ENCODE measurements around the gene MXI1.
A peak's percentile ranks its signal among the peaks of the same experiment; 100 is the strongest.

Gene MXI1

GRCh38 chr10:110207011-110207804 is at the start of gene MXI1:
TSS of gene MXI1 (plus strand) at chr10:110207605. CDS start at chr10:110207809, 204 bp downstream.
- peak; percentile 34 for DNase-seq

- no peak for DNase-seq
Observed at GRCh38 chr10:110158051-110159005, 49.1 kb upstream of the MXI1 start.

DNA sequence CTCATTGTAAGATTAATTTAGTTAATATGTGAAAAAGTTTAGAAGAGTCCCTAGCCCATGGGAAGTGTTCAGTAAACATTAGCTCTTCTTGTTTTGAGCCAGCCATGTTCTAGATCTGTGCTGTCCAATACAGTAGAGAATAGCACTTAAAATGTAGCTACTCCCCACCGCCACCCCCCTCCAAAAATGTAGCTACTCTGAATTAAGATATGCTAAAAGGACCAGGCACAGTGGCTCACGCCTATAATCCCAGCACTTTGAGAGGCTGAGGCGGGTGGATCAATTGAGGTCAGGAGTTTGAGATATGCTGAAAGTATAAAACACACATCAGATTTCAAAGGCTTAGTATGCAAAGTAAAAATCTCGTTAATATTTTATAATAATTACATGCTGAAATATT is 47.3 kb upstream of the MXI1 start:
- DNase-seq = no peak

GRCh38 chr10:110160522-110160921 is 46.9 kb upstream of the MXI1 start:
- no peak for DNase-seq

GRCh38 chr10:110162741-110163145 is 44.7 kb upstream of the MXI1 start:
- no peak for DNase-seq

- peak; percentile 1 for DNase-seq
Observed at GRCh38 chr10:110163192-110163773, 44.1 kb upstream of the MXI1 start.

GRCh38 chr10:110163841-110164240 is 43.6 kb upstream of the MXI1 start:
- DNase-seq = no peak

GRCh38 chr10:110165239-110165638 is 42.2 kb upstream of the MXI1 start:
- no peak for DNase-seq

DNA sequence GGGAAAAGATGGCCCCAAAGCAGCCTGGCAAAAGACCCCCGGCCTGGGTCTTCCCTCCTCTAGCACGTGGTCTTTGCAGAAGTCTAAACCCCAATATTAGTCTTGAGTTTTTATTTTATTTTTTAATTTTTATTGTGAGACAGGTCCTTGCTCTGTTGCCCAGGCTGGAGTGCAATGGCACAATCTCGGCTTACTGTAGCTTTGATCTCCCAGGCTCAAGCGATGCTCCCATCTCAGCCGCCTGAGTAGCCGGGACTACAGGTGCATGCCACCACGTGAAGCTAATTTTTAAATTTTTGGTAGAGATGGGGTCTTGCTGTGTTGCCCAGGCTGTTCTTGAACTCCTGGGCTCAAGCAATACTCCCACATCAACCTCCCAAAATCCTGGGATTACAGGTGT is 40.3 kb upstream of the MXI1 start:
- no peak for DNase-seq

DNA sequence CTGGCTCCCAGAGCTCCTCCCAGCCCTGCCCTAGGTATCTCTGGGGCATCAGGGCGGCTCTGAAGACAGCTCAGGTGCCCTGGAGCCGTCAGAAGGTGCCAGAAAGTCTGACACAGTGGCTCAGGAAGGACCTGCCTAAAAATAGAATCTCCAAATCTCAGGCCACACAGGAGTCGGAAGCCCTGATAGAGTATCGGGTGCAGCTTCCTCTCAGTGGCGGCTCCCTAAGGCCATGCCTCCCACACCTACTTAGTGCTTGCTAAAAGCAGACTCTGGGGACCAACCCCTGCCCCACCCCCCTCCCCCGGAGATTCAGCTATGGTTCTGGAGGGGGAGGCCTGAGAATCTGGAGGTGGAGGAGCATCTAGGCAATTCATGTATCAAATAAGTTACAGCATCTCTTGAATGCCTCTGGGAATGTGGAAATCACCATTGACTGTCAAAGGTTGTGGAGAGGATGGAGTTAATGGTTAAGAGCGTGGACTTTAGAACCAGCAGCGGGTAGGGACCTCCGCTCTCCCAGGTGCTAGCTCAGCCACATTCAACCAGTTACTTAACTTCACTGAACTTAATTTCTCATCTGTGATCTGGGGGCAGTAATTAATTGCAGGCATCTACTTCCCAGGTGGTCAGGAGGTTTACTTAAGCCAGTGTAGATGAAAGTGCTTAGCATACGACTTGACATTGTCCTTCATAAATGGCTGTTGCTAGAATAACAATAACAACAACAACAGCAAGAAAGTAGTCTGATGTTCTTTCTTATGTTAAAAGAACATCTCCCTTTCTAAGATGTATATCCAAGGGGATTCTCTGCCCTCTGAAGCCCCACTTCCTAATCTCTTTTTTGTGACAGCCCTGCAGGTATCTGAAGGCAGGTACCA is 38.6 kb upstream of the MXI1 start:
- no peak for DNase-seq

GRCh38 chr10:110169586-110169985 is 37.8 kb upstream of the MXI1 start:
- DNase-seq = no peak

DNA sequence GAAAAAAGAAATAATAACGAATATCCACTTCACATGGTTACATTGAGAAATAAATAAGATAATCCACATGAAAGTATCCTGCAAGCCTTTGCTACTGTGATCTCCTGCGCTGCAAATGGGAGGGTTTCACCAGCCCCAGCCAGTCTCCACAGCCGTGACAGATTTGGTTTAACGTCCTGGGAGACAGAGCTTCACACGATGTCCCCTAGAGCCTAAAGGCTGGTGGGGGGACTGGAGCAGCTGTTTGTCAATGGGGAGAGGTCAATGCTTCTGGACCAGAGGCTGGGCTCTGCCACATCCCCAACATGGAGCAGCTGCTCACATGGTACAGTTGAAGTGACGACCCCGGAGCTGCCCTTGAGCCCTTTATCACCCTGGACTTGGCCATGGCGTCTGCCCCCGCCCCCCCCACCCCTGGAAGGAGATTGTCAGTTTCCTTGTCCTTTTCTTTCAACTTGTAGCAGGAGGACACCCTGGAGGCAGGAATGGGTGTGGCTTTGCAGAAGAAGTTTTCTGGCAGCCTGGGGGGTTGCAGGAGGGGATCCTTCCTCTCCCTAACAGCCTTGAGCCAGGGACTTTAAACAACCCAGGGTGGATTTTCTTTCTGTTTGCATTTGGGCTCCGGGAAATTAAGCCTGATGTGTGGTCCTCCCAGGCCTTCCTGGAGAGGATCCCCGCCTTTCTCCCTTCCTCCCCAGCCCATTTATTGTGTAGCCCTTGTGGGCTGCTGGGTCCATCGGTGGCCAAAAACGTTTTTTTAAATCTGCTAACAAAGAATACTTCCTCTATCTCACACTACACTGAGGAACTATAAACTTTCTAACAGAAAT is 37.0 kb upstream of the MXI1 start:
- DNase-seq = no peak

DNA sequence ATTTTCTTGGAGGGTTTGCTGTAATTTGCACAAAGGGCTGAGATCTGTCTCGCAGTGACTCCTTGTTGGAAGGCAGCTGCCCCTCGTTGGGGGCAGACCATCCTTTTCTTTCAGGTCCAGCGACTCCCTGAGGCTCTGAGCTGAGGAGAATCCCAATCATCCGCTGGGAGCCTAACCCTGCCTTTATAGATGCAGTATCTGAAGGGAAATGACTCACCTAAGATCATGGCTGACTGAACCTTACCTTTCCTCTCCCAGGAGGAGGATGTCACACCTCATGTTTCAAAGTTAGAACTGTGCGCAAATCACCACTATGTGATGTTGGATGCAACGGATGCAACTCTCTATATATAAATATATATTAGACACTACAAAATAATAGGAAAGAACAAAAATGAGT is 36.4 kb upstream of the MXI1 start:
- DNase-seq = no peak

- no peak for DNase-seq
Observed at GRCh38 chr10:110172155-110172554, 35.2 kb upstream of the MXI1 start.

DNA sequence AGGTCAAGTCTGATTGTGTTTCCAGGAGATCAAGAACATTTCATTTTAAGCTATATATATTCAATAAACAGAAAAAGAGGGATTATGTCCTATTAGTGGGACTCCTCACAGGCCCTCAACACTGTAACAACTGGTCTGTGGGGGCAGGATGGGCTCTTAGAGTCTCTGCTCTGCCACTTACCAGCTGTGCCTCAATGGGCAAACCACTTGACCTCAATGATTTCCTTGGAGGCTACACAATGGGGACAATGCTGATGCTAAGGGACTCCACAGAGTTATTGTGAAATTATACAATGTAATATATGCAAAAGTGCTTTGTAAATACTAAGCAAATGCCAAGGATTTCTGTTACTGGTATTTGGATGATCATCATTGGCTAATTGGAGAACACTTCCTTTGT is 33.2 kb upstream of the MXI1 start:
- DNase-seq = peak; percentile 2

DNA sequence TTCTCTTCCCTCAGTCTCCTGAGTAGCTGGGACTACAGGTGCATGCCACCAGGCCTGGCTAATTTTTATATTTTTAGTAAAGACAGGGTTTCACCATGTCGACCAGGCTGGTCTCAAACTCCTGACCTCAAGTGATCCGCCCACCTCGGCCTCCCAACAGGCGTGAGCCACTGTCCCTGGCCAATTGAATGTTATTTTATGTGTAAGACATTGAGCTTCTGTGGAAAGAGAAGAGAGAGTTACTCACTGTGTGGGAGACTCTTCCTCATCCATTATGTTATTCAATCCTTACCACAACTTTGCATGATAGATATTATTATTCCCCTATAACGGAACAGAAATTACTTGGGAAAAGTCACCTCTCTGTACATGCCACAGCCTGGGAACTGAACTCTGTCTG is 32.6 kb upstream of the MXI1 start:
- no peak for DNase-seq

DNA sequence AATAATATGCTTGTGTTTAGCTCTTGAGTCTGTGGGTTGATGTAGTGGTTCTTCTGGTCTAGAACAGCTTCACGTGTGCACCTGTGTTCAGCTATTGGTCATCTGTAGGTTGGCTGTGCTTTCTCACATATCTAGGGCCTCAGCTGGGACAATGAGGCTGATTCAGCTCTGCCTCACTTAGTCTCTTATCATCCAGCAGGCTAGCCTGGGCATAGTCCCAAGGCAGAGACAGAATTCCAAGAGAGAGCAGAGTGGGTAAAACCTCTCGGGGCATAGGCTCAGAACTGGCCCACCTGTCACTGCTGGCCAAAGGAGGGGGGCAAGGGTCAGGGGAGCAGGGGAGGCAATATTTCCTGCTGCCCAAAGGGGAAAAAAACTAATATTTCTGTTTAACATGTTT is 32.0 kb upstream of the MXI1 start:
- DNase-seq = no peak

DNA sequence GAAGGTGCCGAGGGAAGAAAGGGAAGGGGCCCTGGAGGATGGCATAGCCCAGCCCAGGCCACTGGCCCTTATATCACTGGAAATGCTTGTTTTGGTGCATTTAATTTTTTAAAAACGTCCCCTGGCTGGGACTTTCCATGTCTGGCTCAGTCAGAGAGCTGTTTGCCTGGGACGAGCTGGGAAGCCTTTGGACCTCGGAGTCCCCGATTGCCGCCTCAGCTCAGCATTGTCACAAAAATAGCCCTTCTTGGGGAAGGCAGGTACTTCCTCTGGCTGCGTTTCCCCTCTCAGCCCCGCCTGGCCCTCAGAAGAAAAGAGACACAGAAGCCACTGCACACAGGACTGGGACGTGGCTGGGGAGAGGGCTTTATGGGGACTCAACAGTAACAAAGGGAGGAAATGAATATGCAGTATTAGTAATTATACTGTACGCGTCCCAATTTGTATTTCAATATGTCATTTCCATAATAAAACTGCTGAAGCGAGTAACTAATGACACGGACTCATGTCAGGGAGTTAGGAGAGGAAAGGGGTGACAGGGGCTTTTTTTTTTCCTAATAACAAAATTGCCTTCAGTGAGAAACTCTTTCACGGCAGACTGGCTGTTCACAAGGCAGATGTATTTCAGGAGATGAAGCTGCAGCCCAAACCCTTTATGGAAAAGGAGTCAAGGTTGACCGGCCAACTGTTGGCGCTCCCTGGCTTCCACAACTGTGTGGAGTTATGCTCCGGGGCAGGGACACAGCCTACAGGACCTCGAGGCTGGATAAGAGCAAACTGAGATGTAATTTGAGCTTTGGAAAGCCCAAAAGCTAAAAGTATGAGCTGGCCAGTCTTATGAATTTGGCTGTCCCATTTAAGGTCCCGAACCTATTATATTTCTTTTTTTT is 31.0 kb upstream of the MXI1 start:
- no peak for DNase-seq

DNA sequence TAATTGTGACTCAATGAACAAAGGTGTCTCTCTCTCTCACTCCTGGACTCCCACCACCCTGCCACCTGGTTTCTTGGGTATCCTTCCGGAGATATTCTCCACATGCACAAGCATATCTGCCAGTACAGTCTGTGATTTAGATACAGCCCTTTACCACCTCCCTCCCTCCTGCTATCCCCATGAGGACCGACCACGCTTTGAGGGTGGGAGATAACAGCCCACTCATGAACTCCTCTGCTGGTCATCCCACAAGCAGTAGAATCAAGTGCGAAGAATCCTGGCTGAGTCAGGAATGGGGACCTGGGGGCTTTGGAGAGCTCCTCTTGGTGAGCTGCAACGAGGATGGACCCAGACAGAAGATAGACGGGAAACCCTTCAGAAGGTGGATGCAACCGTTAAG is 28.2 kb upstream of the MXI1 start:
- DNase-seq = no peak

DNA sequence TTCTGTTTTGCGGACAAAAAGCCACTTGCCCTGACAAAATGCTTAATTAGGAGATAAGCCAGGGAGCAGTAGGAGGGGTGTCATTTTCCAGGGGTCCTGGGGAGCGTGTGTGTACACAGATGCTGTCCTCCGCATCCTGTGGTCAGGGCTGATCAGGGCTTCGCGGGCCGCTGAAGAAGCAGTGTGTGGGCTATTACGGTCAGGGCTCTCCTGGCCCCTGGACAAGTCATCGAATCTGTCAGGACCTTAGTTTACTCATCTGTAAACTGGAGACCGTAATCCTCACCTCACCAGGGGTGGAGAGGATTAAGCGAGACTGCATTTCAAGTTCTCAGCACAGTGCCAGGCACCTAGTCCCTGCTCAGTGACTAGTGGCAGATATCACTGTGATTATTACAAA is 26.0 kb upstream of the MXI1 start:
- DNase-seq = no peak

GRCh38 chr10:110181911-110182310 is 25.5 kb upstream of the MXI1 start:
- no peak for DNase-seq
